ENCODE results near the gene AOAH.
"Not testable (repeated sequence)": the region's sequence is repeated elsewhere in the genome, so short reads cannot be mapped to it uniquely, and the experiment has no call there.

GRCh38 chr7:36466001-36466400 lies 258.3 kb downstream of the AOAH start:
- not testable (repeated sequence) for TF ChIP-seq PATZ1 (CRISPR knock-in tag; IDR thresholded peaks at IDR 0.05; ENCODE audit: borderline replicate concordance); ZC3H10 (CRISPR knock-in tag; IDR thresholded peaks at IDR 0.05); CSDC2 (CRISPR knock-in tag; IDR thresholded peaks at IDR 0.05); TOX (CRISPR knock-in tag; IDR thresholded peaks at IDR 0.05; ENCODE audit: borderline replicate concordance); ZFP30 (CRISPR knock-in tag; IDR thresholded peaks at IDR 0.05); ZFP3 (CRISPR knock-in tag; IDR thresholded peaks at IDR 0.05); ZNF565 (CRISPR knock-in tag; conservative IDR thresholded peaks at IDR 0.05; ENCODE audit: low read depth); CSRNP3 (CRISPR knock-in tag; IDR thresholded peaks at IDR 0.05); ARNTL (CRISPR knock-in tag; IDR thresholded peaks at IDR 0.05; ENCODE audit: borderline replicate concordance, low read depth); PPARA (CRISPR knock-in tag; IDR thresholded peaks at IDR 0.05; ENCODE audit: borderline replicate concordance); ZNF8 (CRISPR knock-in tag; IDR thresholded peaks at IDR 0.05); ESRRG (CRISPR knock-in tag; IDR thresholded peaks at IDR 0.05)

Measured in SK-N-SH treated with all-trans-retinoic acid at 6 μM for 48 hours (cell line).